PC-3 (cell line): Measurements from ENCODE around the gene PDE2A. TPM values are rescaled to one million over a fixed set of nuclear protein-coding genes. Genes with fewer than 3 reads are reported as not detected.

Source experiments
- ATAC-seq: fragments of 200-7000 bp; cut with Tn5 transposase; 2 replicates; pipeline ENCODE4 v1.9.1; 2020; ENCODE audit warnings: mild to moderate bottlenecking, moderate library complexity
- BruUV-seq: library from RNA; stranded (reverse); fragments of 400-500 nt; replicated peaks from 2 replicates; lab custom pipeline; 2021; lab: Mats Ljungman, UMichigan
- CTCF ChIA-PET: fragments of 300-600 bp; sonication (Branson Sonifier 250); formaldehyde crosslinking; loops from one replicate; lab custom pipeline; 2022; ENCODE audit warnings: antibody characterized with exemption; lab: Charles Lee
- POLR2A ChIA-PET: fragments of 300-600 bp; sonication (Branson Sonifier 250); formaldehyde crosslinking; loops from one replicate; lab custom pipeline; 2022; ENCODE audit warnings: antibody characterized with exemption; ENCODE audit not compliant: unreplicated experiment; lab: Charles Lee
- DNase-seq: peaks from one replicate; pipeline ENCODE4 v3.0.0-alpha.2; 2015
- H2AFZ ChIP-seq: fragments of 300-600 bp; sonication (generic); 2 replicates; pipeline ENCODE4 v1.6.0; 2016; ENCODE audit warnings: antibody characterized with exemption, low read length
- H3F3A ChIP-seq: fragments of 300-600 bp; sonication (generic); one replicate; pipeline ENCODE4 v1.6.0; 2017; ENCODE audit warnings: antibody characterized with exemption, low read length, control low read depth, mild to moderate bottlenecking; ENCODE audit not compliant: unreplicated experiment
- H3K27ac ChIP-seq: fragments of 300-600 bp; sonication (generic); 2 replicates; pipeline ENCODE4 v1.5.1; 2016; ENCODE audit warnings: mild to moderate bottlenecking, low read length
- H3K27me3 ChIP-seq: fragments of 300-600 bp; sonication (generic); 2 replicates; pipeline ENCODE4 v1.6.1; 2016; ENCODE audit warnings: low read length, mixed read lengths
- H3K36me3 ChIP-seq: fragments of 300-600 bp; sonication (generic); 2 replicates; pipeline ENCODE4 v1.6.1; 2016; ENCODE audit warnings: low read depth, mixed run types, low read length, mixed read lengths
- H3K4me1 ChIP-seq: fragments of 300-600 bp; sonication (generic); 2 replicates; pipeline ENCODE4 v1.5.1; 2016; ENCODE audit warnings: low read length; ENCODE audit not compliant: insufficient read depth
- H3K4me2 ChIP-seq: fragments of 300-600 bp; sonication (generic); 2 replicates; pipeline ENCODE4 v1.6.0; 2016; ENCODE audit warnings: low read length
- H3K4me3 ChIP-seq: fragments of 300-600 bp; sonication (generic); 2 replicates; pipeline ENCODE4 v1.5.1; 2016; ENCODE audit warnings: mild to moderate bottlenecking, low read length, mixed read lengths
- H3K79me2 ChIP-seq: fragments of 300-600 bp; sonication (generic); 2 replicates; pipeline ENCODE4 v1.6.1; 2017; ENCODE audit warnings: low read length, mixed read lengths
- H3K9ac ChIP-seq: fragments of 300-600 bp; sonication (generic); 2 replicates; pipeline ENCODE4 v1.6.0; 2016; ENCODE audit warnings: mild to moderate bottlenecking, low read length
- H3K9me2 ChIP-seq: fragments of 300-600 bp; sonication (generic); replicated peaks from 2 replicates; pipeline ENCODE4 v1.6.1; 2016; ENCODE audit warnings: mixed run types, low read length, mixed read lengths
- H3K9me3 ChIP-seq: fragments of 300-600 bp; sonication (generic); 2 replicates; pipeline ENCODE4 v1.6.1; 2016; ENCODE audit warnings: low read length, mixed read lengths
- H4K20me1 ChIP-seq: fragments of 300-600 bp; sonication (generic); 2 replicates; pipeline ENCODE4 v1.6.1; 2016; ENCODE audit warnings: low read length, mixed read lengths
- EZH2 ChIP-seq: fragments of 300-600 bp; sonication (generic); IDR thresholded peaks from one replicate; pipeline ENCODE4 v1.6.1; 2017; ENCODE audit warnings: antibody characterized with exemption, mild to moderate bottlenecking, low read length; ENCODE audit not compliant: unreplicated experiment
- EZH2phosphoT487 ChIP-seq: fragments of 300-600 bp; sonication (generic); IDR thresholded peaks from 2 replicates; pipeline ENCODE4 v1.6.1; 2018; ENCODE audit warnings: mild to moderate bottlenecking, antibody characterized with exemption, low read length, borderline replicate concordance
- intact Hi-C: fragments of 100-400 bp; cut with micrococcal nuclease; formaldehyde crosslinking; loops from 2 replicates; pipeline ENCODE4 v1.9.0; 2023
- total RNA-seq: library from RNA; depleted of rRNA; stranded (reverse); fragments of >200 nt; gene quantifications from 2 replicates; pipeline ENCODE4 v1.2.3, GENCODE V29; 2014
- TF ChIP-seq, protein P1 (sequence below): fragments of 300-600 bp; sonication (generic); conservative IDR thresholded peaks from 2 replicates; pipeline ENCODE4 v1.5.1; 2017; ENCODE audit warnings: antibody characterized with exemption, low read depth, mild to moderate bottlenecking, low read length

The PDE2A gene
- total RNA-seq, 1 experiment from 2014 or later = 2.6 TPM

DNA sequence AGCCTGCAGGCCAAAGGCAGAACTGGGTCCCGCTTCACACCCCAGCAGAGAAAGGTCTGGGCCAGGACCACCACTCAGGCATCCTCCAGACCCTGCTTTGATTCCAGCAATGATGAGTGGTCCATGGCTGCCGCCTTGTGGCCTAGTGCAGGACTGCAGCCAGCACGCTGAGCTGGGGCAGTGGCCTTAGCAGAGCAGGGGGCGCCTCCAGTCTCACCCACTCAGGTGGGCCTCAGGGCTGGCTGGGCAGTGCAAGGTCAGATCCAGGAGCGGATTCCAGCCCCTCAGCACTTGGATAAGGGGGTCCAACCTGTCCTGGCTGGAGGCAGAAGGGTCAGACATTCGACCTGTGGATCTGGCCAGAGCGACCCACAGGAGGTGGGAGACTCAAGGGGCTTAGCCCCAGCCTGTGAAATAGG, 9.6 kb upstream of the PDE2A start:
- no peaks in the 10 kb centered on the region for H4K20me1 ChIP-seq
- no peaks in the 10 kb centered on the region for H3K9me3 ChIP-seq
- no peak overlapping the region for H3K27ac ChIP-seq
- ChIA-PET POLR2A (no interaction called here), CTCF (interaction anchor here (0.6 to 1.6 kb wide), 4 partner anchors 39 to 229 kb away, joined by 4 to 10 read pairs (median 7); no protein-coding TSS in a partner anchor)
- H3K4me3 ChIP-seq = no peak overlapping the region
- ATAC-seq (peak; percentile 45), DNase-seq (peak; percentile 74)
- intact Hi-C loops = loop anchor here (5.0 kb wide), 1 partner anchor 211 kb away; no protein-coding TSS in a partner anchor
- TF ChIP-seq EZH2 (no peak), EZH2phosphoT487 (no peak)
- TF ChIP-seq, protein P1, sequence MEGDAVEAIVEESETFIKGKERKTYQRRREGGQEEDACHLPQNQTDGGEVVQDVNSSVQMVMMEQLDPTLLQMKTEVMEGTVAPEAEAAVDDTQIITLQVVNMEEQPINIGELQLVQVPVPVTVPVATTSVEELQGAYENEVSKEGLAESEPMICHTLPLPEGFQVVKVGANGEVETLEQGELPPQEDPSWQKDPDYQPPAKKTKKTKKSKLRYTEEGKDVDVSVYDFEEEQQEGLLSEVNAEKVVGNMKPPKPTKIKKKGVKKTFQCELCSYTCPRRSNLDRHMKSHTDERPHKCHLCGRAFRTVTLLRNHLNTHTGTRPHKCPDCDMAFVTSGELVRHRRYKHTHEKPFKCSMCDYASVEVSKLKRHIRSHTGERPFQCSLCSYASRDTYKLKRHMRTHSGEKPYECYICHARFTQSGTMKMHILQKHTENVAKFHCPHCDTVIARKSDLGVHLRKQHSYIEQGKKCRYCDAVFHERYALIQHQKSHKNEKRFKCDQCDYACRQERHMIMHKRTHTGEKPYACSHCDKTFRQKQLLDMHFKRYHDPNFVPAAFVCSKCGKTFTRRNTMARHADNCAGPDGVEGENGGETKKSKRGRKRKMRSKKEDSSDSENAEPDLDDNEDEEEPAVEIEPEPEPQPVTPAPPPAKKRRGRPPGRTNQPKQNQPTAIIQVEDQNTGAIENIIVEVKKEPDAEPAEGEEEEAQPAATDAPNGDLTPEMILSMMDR = peak; percentile 98
- H3K4me1 ChIP-seq = no peaks in the 10 kb centered on the region; the same call in 1 of the 2 replicates
- H3K79me2 ChIP-seq = no peaks in the 10 kb centered on the region
- H3F3A ChIP-seq = no peaks in the 10 kb centered on the region
- H3K27me3 ChIP-seq = peaks cover 9% of the 10 kb centered on the region; the same call in 1 of the 2 replicates
- peaks cover 5% of the 10 kb centered on the region; the same call in 1 of the 2 replicates for H3K36me3 ChIP-seq
- H3K9ac ChIP-seq = no peak overlapping the region
- no TSS peak for BruUV-seq
- H2AFZ ChIP-seq = no peak overlapping the region
- no peaks in the 10 kb centered on the region for H3K9me2 ChIP-seq
- H3K4me2 ChIP-seq = no peak overlapping the region

DNA sequence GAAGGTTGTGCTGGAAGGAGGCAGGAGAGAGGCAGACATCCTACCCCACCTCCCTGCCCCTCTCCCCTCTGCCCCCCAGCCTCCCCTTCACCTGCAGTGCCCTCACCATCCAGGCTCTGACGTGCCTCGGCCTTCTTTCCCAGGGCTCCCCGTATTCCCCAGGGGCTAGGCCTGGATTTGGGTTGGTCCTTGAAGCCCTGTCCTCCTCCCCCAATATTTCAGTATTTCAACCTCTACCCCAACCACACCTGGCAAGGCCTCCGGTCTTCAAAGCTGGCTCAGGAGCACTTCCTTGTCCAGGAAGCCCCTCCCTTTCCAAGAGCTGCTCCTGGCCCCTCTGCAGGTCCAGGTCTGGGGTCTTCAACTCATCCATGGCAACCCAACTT, 8.6 kb upstream of the PDE2A start:
- no TSS peak for BruUV-seq
- Histone ChIP-seq H3K36me3 (peaks cover 5% of the 10 kb centered on the region; the same call in 1 of the 2 replicates), H3K4me3 (no peak overlapping the region), H3K9me2 (no peaks in the 10 kb centered on the region), H3F3A (no peaks in the 10 kb centered on the region), H3K27ac (no peak overlapping the region), H2AFZ (no peak overlapping the region), H3K9me3 (no peaks in the 10 kb centered on the region), H4K20me1 (no peaks in the 10 kb centered on the region), H3K9ac (no peak overlapping the region), H3K4me2 (no peak overlapping the region), H3K79me2 (no peaks in the 10 kb centered on the region), H3K27me3 (peaks cover 16% of the 10 kb centered on the region), H3K4me1 (no peaks in the 10 kb centered on the region; the same call in 1 of the 2 replicates)
- TF ChIP-seq, protein P1 = no peak
- TF ChIP-seq EZH2 = no peak
- no peak for TF ChIP-seq EZH2phosphoT487
- no peak for ATAC-seq
- no peak for DNase-seq
- ChIA-PET CTCF (interaction anchor here (1.6 kb wide), 1 partner anchor 97 kb away, joined by 10 read pairs; no protein-coding TSS in a partner anchor), POLR2A (no interaction called here)
- intact Hi-C loops = loop anchor here (5.0 kb wide), 1 partner anchor 211 kb away; no protein-coding TSS in a partner anchor

DNA sequence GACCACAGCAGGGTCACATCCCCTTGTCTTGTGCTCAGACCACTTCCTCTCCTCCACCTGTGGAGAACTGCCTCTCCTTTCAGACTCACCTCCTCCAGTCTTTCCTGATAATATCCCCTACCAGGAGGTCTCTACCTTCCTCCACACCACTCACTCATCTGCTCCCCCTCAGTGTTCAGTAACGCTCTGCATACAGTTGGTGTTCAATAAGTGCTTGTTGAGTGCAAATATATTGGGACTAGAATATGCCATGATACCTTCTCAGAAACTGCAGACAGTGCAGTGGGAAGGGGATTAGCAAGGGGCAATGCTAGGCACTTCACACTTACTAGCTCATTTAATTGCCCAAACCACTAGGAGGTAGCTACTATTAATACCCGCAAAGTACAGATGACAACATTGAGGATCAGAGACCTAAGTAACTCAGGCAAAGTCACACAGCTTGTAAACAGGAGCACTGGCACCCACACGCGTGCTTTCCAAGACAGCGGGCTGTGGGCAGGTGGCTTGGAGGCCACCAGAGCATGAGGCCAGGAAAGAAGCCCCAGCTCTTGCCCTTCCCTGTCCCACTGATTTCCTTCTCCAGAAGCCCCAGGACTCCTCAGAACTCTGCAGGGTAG, 8.1 kb upstream of the PDE2A start:
- H3K36me3 ChIP-seq = peaks cover under 1% of the 10 kb centered on the region; the same call in 1 of the 2 replicates
- H3K79me2 ChIP-seq = no peaks in the 10 kb centered on the region
- BruUV-seq = TSS peak; percentile 3
- DNase-seq (no peak), ATAC-seq (no peak)
- CTCF ChIA-PET = no interaction called here
- H3K9me2 ChIP-seq = no peaks in the 10 kb centered on the region
- no peak overlapping the region for H3K27ac ChIP-seq
- H3K4me2 ChIP-seq = no peak overlapping the region
- H3K4me3 ChIP-seq = no peak overlapping the region
- TF ChIP-seq, protein P1 = no peak
- TF ChIP-seq EZH2 = no peak
- no peak for TF ChIP-seq EZH2phosphoT487
- H3K27me3 ChIP-seq = peaks cover 17% of the 10 kb centered on the region
- no peak overlapping the region for H2AFZ ChIP-seq
- POLR2A ChIA-PET = no interaction called here
- no peaks in the 10 kb centered on the region; the same call in 1 of the 2 replicates for H3K4me1 ChIP-seq
- H3K9me3 ChIP-seq = no peaks in the 10 kb centered on the region
- no peak overlapping the region for H3K9ac ChIP-seq
- H4K20me1 ChIP-seq = no peaks in the 10 kb centered on the region
- intact Hi-C loops = loop anchor here (5.0 kb wide), 1 partner anchor 210 kb away; no protein-coding TSS in a partner anchor
- H3F3A ChIP-seq = no peaks in the 10 kb centered on the region
